Left cardiac atrium (tissue), 4 donors: Measurements from ENCODE around the gene AGRN. TPM values are rescaled to one million over a fixed set of nuclear protein-coding genes. Genes with fewer than 3 reads are reported as not detected.
"Not testable (repeated sequence)": the region's sequence is repeated elsewhere in the genome, so short reads cannot be mapped to it uniquely, and the experiment has no call there.

Experiments used
- ATAC-seq, 2 donors: fragments of 200-7000 bp; cut with Tn5 transposase; one replicate each; pipeline ENCODE4 v1.9.1; 2020; ENCODE audit warnings: mild to moderate bottlenecking in 2 of 2, moderate library complexity in 2 of 2
- DNase-seq: peaks from one replicate; pipeline ENCODE4 v3.0.0-alpha.2; 2020
- intact Hi-C, 2 donors: fragments of 100-400 bp; cut with DNase I; formaldehyde crosslinking; loops; one replicate each; pipeline versions ENCODE4 v1.14.1 to v1.15.1; 2022 to 2023
- total RNA-seq, 2 donors: library from RNA; stranded (reverse); fragmentation: NEBNext Ultra II Directional; extraction: Animal tissue kit (Norgen Biotek cat#: 25700); gene quantifications; one replicate each; pipeline ENCODE4 v1.2.1, GENCODE V29; 2021
- donor health status: DM: no; HTN: yes; CAD: no.
- donor health status: DM: no; HTN: yes; CAD: no; lungs with severe emphysema.
- donor health status: DM: yes; HTN: yes; CAD: no.
- donor health status: Dilated cardiomyopathy.

AGRN gene
- total RNA-seq, 2 donors from 2014 or later: 14.8 to 25.7 TPM

- ATAC-seq: no peak
- DNase-seq: no peak
- intact Hi-C loops: no loop called here
These were observed 72.4 kb downstream of the AGRN start for GRCh38 chr1:1092149-1092855.

GRCh38 chr1:1092894-1093609 lies 73.1 kb downstream of the AGRN start:
- DNase-seq: no peak
- no peak for ATAC-seq
- intact Hi-C loops: no loop called here

- intact Hi-C loops: no loop called here
- DNase-seq: no peak
- no peak for ATAC-seq
These were observed 73.7 kb downstream of the AGRN start for GRCh38 chr1:1093610-1093943.

GRCh38 chr1:1094981-1095380 lies 75.1 kb downstream of the AGRN start:
- intact Hi-C loops: no loop called here
- ATAC-seq (no peak), DNase-seq (no peak)

- ATAC-seq, intact Hi-C loops, DNase-seq: not testable (repeated sequence)
These were observed 76.2 kb downstream of the AGRN start for GRCh38 chr1:1096136-1096535.

- DNase-seq (no peak), ATAC-seq (no peak)
- intact Hi-C loops: no loop called here
These were observed 78.9 kb downstream of the AGRN start for GRCh38 chr1:1098681-1099421.

- ATAC-seq: no peak
- no peak for DNase-seq
- intact Hi-C loops: no loop called here
These were observed 79.7 kb downstream of the AGRN start for GRCh38 chr1:1099506-1100183.

- DNase-seq (no peak), ATAC-seq (no peak)
- intact Hi-C loops: no loop called here
These were observed 80.4 kb downstream of the AGRN start for GRCh38 chr1:1100296-1100695.

GRCh38 chr1:1101503-1101902 lies 81.6 kb downstream of the AGRN start:
- intact Hi-C loops: no loop called here
- ATAC-seq (no peak), DNase-seq (no peak)

GRCh38 chr1:1104152-1104551 lies 84.2 kb downstream of the AGRN start:
- ATAC-seq, intact Hi-C loops: not testable (repeated sequence)
- peak; percentile 7 for DNase-seq

Other genes with a start within 250 kb of the AGRN start
- 1 to 10 TPM; 5.1 to 7.5 TPM for gene SAMD11, start 96.2 kb upstream of the AGRN start, total RNA-seq
- 10 to 100 TPM; 38.1 to 48.7 TPM for gene NOC2L, start 60.9 kb upstream of the AGRN start, total RNA-seq
- gene KLHL17, start 59.5 kb upstream of the AGRN start, total RNA-seq: 1 to 10 TPM; 5.7 to 8.2 TPM
- gene PLEKHN1, start 53.6 kb upstream of the AGRN start, total RNA-seq: under 1 TPM; 0.38 to 0.50 TPM
- 10 to 100 TPM; 78.9 to 85.5 TPM for gene PERM1, start 38.0 kb upstream of the AGRN start, total RNA-seq
- gene HES4, start 20.0 kb upstream of the AGRN start, total RNA-seq: 10 to 100 TPM; 42.1 to 68.3 TPM
- 10 to 100 TPM; 13.4 to 42.3 TPM for gene ISG15, start 6.6 kb upstream of the AGRN start, total RNA-seq
- not detected for gene RNF223, start 54.2 kb downstream of the AGRN start, total RNA-seq
- 1 to 10 TPM; 5.3 to 6.1 TPM for gene C1orf159, start 96.0 kb downstream of the AGRN start, total RNA-seq
- not detected for gene TTLL10, start 153.8 kb downstream of the AGRN start, total RNA-seq
- under 1 TPM in 1 of 2 donors, not detected in 1; 0.44 TPM for gene TNFRSF18, start 186.5 kb downstream of the AGRN start, total RNA-seq
- 1 to 10 TPM; 1.2 to 1.6 TPM for gene TNFRSF4, start 194.0 kb downstream of the AGRN start, total RNA-seq
- gene SDF4, start 211.9 kb downstream of the AGRN start, total RNA-seq: 100 to 1,000 TPM; 132 to 173 TPM
- gene B3GALT6, start 212.1 kb downstream of the AGRN start, total RNA-seq: 10 to 100 TPM; 11.3 to 16.0 TPM
- 1 to 10 TPM in 1 of 2 donors, not detected in 1; 1.5 TPM for gene C1QTNF12, start 226.6 kb downstream of the AGRN start, total RNA-seq